HCT116 (cell line): Measurements from ENCODE around the gene KHDC4. TPM values are rescaled to one million over a fixed set of nuclear protein-coding genes. Genes with fewer than 3 reads are reported as not detected.

ENCODE experiments used
- ATAC-seq: fragments of 200-7000 bp; cut with Tn5 transposase; 2 replicates; pipeline ENCODE4 v1.9.1; 2020; ENCODE audit warnings: mild to moderate bottlenecking, moderate library complexity
- BruUV-seq: library from RNA; stranded (reverse); fragments of 400-500 nt; replicated peaks from 2 replicates; lab custom pipeline; 2021; lab: Mats Ljungman, UMichigan
- CTCF ChIA-PET: fragments of 300-600 bp; sonication (Branson Sonifier 250); formaldehyde crosslinking; loops from one replicate; lab custom pipeline; 2021; ENCODE audit warnings: antibody characterized with exemption; lab: Charles Lee
- POLR2A ChIA-PET: fragments of 300-600, 350-600 bp; sonication (Branson Sonifier 250); formaldehyde crosslinking; loops from one replicate; lab custom pipeline; 2021; ENCODE audit warnings: antibody characterized with exemption; lab: Charles Lee
- RAD21 ChIA-PET, 2 experiments: fragments of 300-600 bp; sonication (Branson Sonifier 250); formaldehyde crosslinking; loops; one replicate each; lab custom pipeline; 2023; ENCODE audit warnings: low total read pairs in 2 of 2; ENCODE audit not compliant: uncharacterized antibody in 2 of 2, unreplicated experiment in 2 of 2, low non-redundant PET in 1 of 2; lab: Charles Lee
- DNase-seq: peaks from one replicate; pipeline ENCODE4 v3.0.0-alpha.2; 2010; ENCODE audit warnings: low read depth, low spot score
- H2AFZ ChIP-seq: fragments of 200-600 bp; shearing (Covaris generic), sonication (generic); 2 replicates; pipeline ENCODE4 v1.6.1; 2017; ENCODE audit warnings: low read depth, mixed run types, mixed read lengths, antibody characterized with exemption, low read length; ENCODE audit not compliant: poor library complexity, severe bottlenecking
- H3K27ac ChIP-seq: 2 replicates; pipeline ENCODE4 v1.5.1; 2012; ENCODE audit warnings: low read depth, low read length
- H3K27me3 ChIP-seq: fragments of 200-600 bp; sonication (generic); 2 replicates; pipeline ENCODE4 v1.6.1; 2016; ENCODE audit warnings: mixed run types, low read length, mixed read lengths; ENCODE audit not compliant: insufficient read depth
- H3K36me3 ChIP-seq, 2 experiments: fragments of 200-500 bp in 1 of 2; fragments of 200-600 bp in 1 of 2; sonication (Bioruptor generic) in 1 of 2; sonication (generic) in 1 of 2; 2 replicates each; pipeline versions ENCODE4 v1.5.1 to v1.6.1; 2014 to 2016; ENCODE audit warnings: low read length in 2 of 2, inconsistent platforms in 1 of 2, mixed read lengths in 1 of 2, mixed run types in 1 of 2; ENCODE audit not compliant: insufficient read depth in 2 of 2, control insufficient read depth in 1 of 2
- H3K4me1 ChIP-seq, 2 experiments: fragments of 200-600 bp in 1 of 2; sonication (generic) in 1 of 2; 2 replicates each; pipeline versions ENCODE4 v1.5.1 to v1.6.1; 2012 to 2017; ENCODE audit warnings: low read length in 2 of 2, inconsistent platforms in 1 of 2, mild to moderate bottlenecking in 1 of 2, mixed read lengths in 1 of 2, mixed run types in 1 of 2, moderate library complexity in 1 of 2; ENCODE audit not compliant: insufficient read depth in 2 of 2, control insufficient read depth in 1 of 2
- H3K4me2 ChIP-seq: fragments of 200-600 bp; sonication (generic); 2 replicates; pipeline ENCODE4 v1.6.1; 2017; ENCODE audit warnings: mixed run types, low read length, mixed read lengths
- H3K4me3 ChIP-seq, 2 experiments: fragments of 200-600 bp in 1 of 2; sonication (generic) in 1 of 2; replicated peaks in 1 of 2; 2 replicates each; pipeline ENCODE4 v1.5.1; 2011 to 2016; ENCODE audit warnings: low read length in 2 of 2, control low read depth in 1 of 2, low read depth in 1 of 2, mild to moderate bottlenecking in 1 of 2, mixed read lengths in 1 of 2, mixed run types in 1 of 2
- H3K79me2 ChIP-seq: fragments of 200-600 bp; sonication (generic); 2 replicates; pipeline ENCODE4 v1.6.1; 2017; ENCODE audit warnings: mild to moderate bottlenecking, mixed run types, low read length, moderate library complexity, mixed read lengths; ENCODE audit not compliant: insufficient read depth
- H3K9ac ChIP-seq: fragments of 200-600 bp; sonication (generic); 2 replicates; pipeline ENCODE4 v1.6.1; 2016; ENCODE audit warnings: low read length, mixed read lengths
- H3K9me2 ChIP-seq: fragments of 200-600 bp; sonication (generic), shearing (Covaris generic); 2 replicates; pipeline ENCODE4 v1.6.1; 2017; ENCODE audit warnings: mixed run types, mild to moderate bottlenecking, moderate library complexity; ENCODE audit not compliant: insufficient read depth
- H3K9me3 ChIP-seq, 2 experiments: fragments of 200-500 bp in 1 of 2; fragments of 200-600 bp in 1 of 2; sonication (Bioruptor generic) in 1 of 2; sonication (generic) in 1 of 2; 2 replicates each; pipeline ENCODE4 v1.6.1; 2014 to 2017; ENCODE audit warnings: low read length in 2 of 2, mixed read lengths in 2 of 2, inconsistent platforms in 1 of 2, low read depth in 1 of 2, mild to moderate bottlenecking in 1 of 2, mixed run types in 1 of 2, moderate library complexity in 1 of 2; ENCODE audit not compliant: control insufficient read depth in 1 of 2, insufficient read depth in 1 of 2
- H4K20me1 ChIP-seq: fragments of 200-600 bp; sonication (generic), shearing (Covaris generic); 2 replicates; pipeline ENCODE4 v1.6.1; 2017; ENCODE audit warnings: mixed run types, mild to moderate bottlenecking, moderate library complexity; ENCODE audit not compliant: insufficient read depth
- POLR2A ChIP-seq: IDR thresholded peaks from 2 replicates; pipeline ENCODE4 v1.7.0; 2011; ENCODE audit warnings: borderline replicate concordance; ENCODE audit not compliant: insufficient read depth, insufficient read length; ENCODE audit errors: extremely low read depth
- POLR2AphosphoS5 ChIP-seq: IDR thresholded peaks from 2 replicates; pipeline ENCODE4 v1.6.1; 2011; ENCODE audit warnings: mild to moderate bottlenecking, low read depth, low read length, moderate library complexity
- SIN3A ChIP-seq: IDR thresholded peaks from 2 replicates; pipeline ENCODE4 v1.6.1; 2012; ENCODE audit warnings: low read depth
- SP1 ChIP-seq: IDR thresholded peaks from 2 replicates; pipeline ENCODE4 v1.6.1; 2012; ENCODE audit warnings: low read depth
- YY1 ChIP-seq: IDR thresholded peaks from 2 replicates; pipeline ENCODE4 v1.6.1; 2011; ENCODE audit warnings: low read length, low read depth, moderate library complexity, mild to moderate bottlenecking; ENCODE audit not compliant: insufficient replicate concordance; ENCODE audit errors: extremely low read depth
- ZNF274 ChIP-seq: fragments of 200-500 bp; sonication (Bioruptor generic); IDR thresholded peaks from 2 replicates; pipeline ENCODE4 v1.6.1; 2014; ENCODE audit warnings: mild to moderate bottlenecking, low read depth, low read length, inconsistent platforms
- intact Hi-C: fragments of 100-400 bp; cut with micrococcal nuclease; formaldehyde crosslinking; loops from 2 replicates; pipeline ENCODE4 v1.10.0; 2022
- total RNA-seq: library from RNA; stranded (reverse); gene quantifications from one replicate; pipeline ENCODE4 v1.2.1, GENCODE V29; 2021; ENCODE audit not compliant: unreplicated experiment
- TF ChIP-seq, protein P1 (sequence below): IDR thresholded peaks from 2 replicates; pipeline ENCODE4 v1.6.1; 2011; ENCODE audit warnings: mild to moderate bottlenecking, low read length, moderate library complexity; ENCODE audit not compliant: insufficient replicate concordance; ENCODE audit errors: extremely low read depth
- TF ChIP-seq, protein P2 (sequence below), 3 experiments: fragments of 200-600 bp in 1 of 3; sonication (generic) in 1 of 3; IDR thresholded peaks in 2 of 3; conservative IDR thresholded peaks in 1 of 3; 2 replicates each; pipeline ENCODE4 v1.5.1; 2012 to 2017; ENCODE audit warnings: low read depth in 2 of 3, low read length in 2 of 3, antibody characterized with exemption in 1 of 3, borderline replicate concordance in 1 of 3, control low read depth in 1 of 3, mild to moderate bottlenecking in 1 of 3, mixed read lengths in 1 of 3, mixed run types in 1 of 3, moderate library complexity in 1 of 3; ENCODE audit not compliant: insufficient read depth in 1 of 3

KHDC4 gene
- total RNA-seq, 1 experiment from 2014 or later, result 60.7 TPM

DNA sequence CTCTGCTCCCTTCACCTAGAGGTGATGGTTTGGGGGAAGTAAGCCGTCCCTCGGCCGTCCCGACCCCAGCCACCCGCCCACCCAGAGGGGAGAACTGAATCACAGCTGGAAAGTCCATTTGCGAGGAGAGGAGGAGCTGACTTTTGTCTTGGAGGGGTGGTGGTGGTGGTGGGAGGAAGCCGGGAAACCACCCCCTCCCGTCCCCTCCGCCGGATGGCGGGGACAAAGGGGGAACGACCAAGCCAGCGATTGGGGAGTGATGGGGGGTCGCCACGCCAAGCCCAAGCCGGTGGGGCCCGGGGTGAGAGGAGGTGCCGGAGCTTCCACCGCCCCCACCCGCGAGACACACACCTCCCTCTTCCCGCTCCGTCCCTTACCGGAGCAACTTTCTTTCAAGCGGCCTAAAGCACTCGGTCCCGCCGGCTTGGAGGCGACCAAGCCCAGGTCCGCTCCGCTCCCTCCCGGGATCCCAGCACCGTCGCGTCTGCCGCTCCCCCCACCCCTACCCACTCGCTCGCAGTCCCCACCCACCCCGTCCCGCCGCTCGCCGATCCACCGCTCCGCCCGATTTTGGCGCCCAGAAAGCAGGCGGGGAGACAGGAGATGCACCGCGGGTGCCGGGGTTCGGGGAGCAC is 43.6 kb upstream of the KHDC4 start:
- Histone ChIP-seq H3K9ac (peak overlapping the region; percentile 97), H4K20me1 (no peaks in the 10 kb centered on the region), H3K27me3 (no peaks in the 10 kb centered on the region), H3K79me2 (peaks cover 61% of the 10 kb centered on the region), H3K4me1 (peaks cover 51 to 65% of the 10 kb centered on the region in 2 experiments), H3K9me3 (no peaks in the 10 kb centered on the region), H3K9me2 (no peaks in the 10 kb centered on the region), H2AFZ (no peak overlapping the region), H3K27ac (peak overlapping the region; percentile 85), H3K36me3 (no peaks in the 10 kb centered on the region), H3K4me3 (peak overlapping the region; percentile 87 to 91), H3K4me2 (peak overlapping the region; percentile 96)
- ATAC-seq (peak; percentile 52), DNase-seq (no peak)
- RAD21 ChIA-PET, result interaction anchor here (0.7 to 0.9 kb wide), 2 partner anchors 53 to 89 kb away, joined by 3 read pairs; no protein-coding TSS in a partner anchor
- CTCF ChIA-PET, result interaction anchor here (2.7 kb wide), 1 partner anchor 40 kb away, joined by 8 read pairs; no protein-coding TSS in a partner anchor
- intact Hi-C loops, result loop anchor here (2.0 kb wide), 1 partner anchor 15 kb away; no protein-coding TSS in a partner anchor
- POLR2A ChIA-PET, result interaction anchor here (0.6 to 3.6 kb wide), 13 partner anchors 8 to 871 kb away, joined by 3 to 28 read pairs (median 4); partner anchors contain the start of gene KHDC4
- BruUV-seq, result TSS peak; percentile 11
- no peak for TF ChIP-seq SIN3A
- peak; percentile 42; the same call in 1 of the 2 replicates for TF ChIP-seq POLR2AphosphoS5

DNA sequence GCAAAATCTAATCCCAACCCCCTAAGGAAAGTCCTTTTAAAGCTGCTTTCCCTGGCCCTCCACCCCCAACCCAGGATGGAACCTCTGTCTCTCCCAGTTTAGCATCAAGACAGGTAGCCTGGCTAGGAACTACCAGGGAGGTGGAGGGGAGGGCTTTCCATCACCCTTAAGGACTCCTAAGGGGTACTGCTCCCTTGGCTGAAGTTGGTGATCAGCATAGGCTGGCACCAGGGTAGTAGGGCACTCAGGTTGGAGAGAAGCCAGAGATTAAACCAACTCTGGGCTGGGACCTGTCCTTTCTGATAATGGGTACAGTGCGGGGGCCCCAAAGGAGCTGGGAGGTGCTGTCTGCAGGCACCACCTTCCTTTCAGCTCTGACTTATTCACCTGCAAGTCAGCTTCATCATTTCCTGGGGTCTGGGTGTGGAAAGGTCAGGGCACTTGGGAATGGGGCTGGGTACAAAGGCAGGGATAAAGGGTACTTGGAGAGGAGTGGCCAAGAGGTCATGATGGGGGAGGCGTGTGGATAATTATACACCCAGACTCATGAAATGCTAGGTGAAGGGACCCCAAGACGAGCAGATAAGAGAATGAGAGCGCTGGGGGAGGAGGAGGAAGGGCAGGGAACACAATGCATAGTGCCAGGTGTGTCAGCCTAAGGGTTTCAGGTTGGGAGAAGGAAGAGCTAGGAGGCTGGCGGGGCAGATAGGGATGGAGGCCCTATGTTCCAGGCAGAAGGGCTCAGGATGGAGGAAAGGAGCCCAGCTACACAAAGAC is 42.9 kb upstream of the KHDC4 start:
- H3K9me2 ChIP-seq, result no peaks in the 10 kb centered on the region
- CTCF ChIA-PET, result interaction anchor here (2.7 kb wide), 1 partner anchor 39 kb away, joined by 8 read pairs; no protein-coding TSS in a partner anchor
- ATAC-seq (peak; percentile 16; the same call in 1 of the 2 replicates), DNase-seq (no peak)
- H2AFZ ChIP-seq, result no peak overlapping the region
- no TSS peak for BruUV-seq
- RAD21 ChIA-PET, result interaction anchor here (0.5 to 1.0 kb wide), 7 partner anchors 14 to 774 kb away, joined by 3 to 4 read pairs (median 3); partner anchors contain the start of gene HDGF (in 1 of the 2)
- no peaks in the 10 kb centered on the region for H3K36me3 ChIP-seq
- intact Hi-C loops, result no loop called here
- peak overlapping the region; percentile 96 for H3K4me2 ChIP-seq
- H3K9me3 ChIP-seq, result no peaks in the 10 kb centered on the region
- peaks cover 68% of the 10 kb centered on the region for H3K79me2 ChIP-seq
- no peaks in the 10 kb centered on the region for H3K27me3 ChIP-seq
- peak overlapping the region; percentile 87 to 91 for H3K4me3 ChIP-seq
- POLR2A ChIA-PET, result interaction anchor here (0.9 to 3.6 kb wide), 5 partner anchors 9 to 43 kb away, joined by 3 to 28 read pairs (median 9); partner anchors contain the start of gene KHDC4
- H4K20me1 ChIP-seq, result no peaks in the 10 kb centered on the region
- H3K27ac ChIP-seq, result peak overlapping the region; percentile 85
- peak overlapping the region; percentile 97 for H3K9ac ChIP-seq
- H3K4me1 ChIP-seq, result peaks cover 51 to 67% of the 10 kb centered on the region in 2 experiments
- TF ChIP-seq ZNF274, result no peak
- TF ChIP-seq, protein P1, sequence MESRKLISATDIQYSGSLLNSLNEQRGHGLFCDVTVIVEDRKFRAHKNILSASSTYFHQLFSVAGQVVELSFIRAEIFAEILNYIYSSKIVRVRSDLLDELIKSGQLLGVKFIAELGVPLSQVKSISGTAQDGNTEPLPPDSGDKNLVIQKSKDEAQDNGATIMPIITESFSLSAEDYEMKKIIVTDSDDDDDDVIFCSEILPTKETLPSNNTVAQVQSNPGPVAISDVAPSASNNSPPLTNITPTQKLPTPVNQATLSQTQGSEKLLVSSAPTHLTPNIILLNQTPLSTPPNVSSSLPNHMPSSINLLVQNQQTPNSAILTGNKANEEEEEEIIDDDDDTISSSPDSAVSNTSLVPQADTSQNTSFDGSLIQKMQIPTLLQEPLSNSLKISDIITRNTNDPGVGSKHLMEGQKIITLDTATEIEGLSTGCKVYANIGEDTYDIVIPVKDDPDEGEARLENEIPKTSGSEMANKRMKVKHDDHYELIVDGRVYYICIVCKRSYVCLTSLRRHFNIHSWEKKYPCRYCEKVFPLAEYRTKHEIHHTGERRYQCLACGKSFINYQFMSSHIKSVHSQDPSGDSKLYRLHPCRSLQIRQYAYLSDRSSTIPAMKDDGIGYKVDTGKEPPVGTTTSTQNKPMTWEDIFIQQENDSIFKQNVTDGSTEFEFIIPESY, result no peak
- TF ChIP-seq YY1, result no peak
- TF ChIP-seq SP1, result no peak
- no peak for TF ChIP-seq POLR2A
- TF ChIP-seq, protein P2, sequence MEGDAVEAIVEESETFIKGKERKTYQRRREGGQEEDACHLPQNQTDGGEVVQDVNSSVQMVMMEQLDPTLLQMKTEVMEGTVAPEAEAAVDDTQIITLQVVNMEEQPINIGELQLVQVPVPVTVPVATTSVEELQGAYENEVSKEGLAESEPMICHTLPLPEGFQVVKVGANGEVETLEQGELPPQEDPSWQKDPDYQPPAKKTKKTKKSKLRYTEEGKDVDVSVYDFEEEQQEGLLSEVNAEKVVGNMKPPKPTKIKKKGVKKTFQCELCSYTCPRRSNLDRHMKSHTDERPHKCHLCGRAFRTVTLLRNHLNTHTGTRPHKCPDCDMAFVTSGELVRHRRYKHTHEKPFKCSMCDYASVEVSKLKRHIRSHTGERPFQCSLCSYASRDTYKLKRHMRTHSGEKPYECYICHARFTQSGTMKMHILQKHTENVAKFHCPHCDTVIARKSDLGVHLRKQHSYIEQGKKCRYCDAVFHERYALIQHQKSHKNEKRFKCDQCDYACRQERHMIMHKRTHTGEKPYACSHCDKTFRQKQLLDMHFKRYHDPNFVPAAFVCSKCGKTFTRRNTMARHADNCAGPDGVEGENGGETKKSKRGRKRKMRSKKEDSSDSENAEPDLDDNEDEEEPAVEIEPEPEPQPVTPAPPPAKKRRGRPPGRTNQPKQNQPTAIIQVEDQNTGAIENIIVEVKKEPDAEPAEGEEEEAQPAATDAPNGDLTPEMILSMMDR (IDR thresholded peaks at IDR 0.05 in 2 of 3, conservative IDR thresholded peaks at IDR 0.05 in 1 of 3; ENCODE audit: borderline replicate concordance in 1 of 3, insufficient read depth in 1 of 3, low read depth in 2 of 3, low read length in 2 of 3), result no peak
